SH-SY5Y (cell line): ENCODE measurements around the gene ALX1.

Experiments used
- GATA2 ChIP-seq: IDR thresholded peaks from 2 replicates; pipeline ENCODE4 v1.6.1; 2011; ENCODE audit warnings: mild to moderate bottlenecking, low read depth, low read length
- GATA3 ChIP-seq: IDR thresholded peaks from 2 replicates; pipeline ENCODE4 v1.6.1; 2011; ENCODE audit warnings: low read depth, mild to moderate bottlenecking, low read length, moderate library complexity

DNA sequence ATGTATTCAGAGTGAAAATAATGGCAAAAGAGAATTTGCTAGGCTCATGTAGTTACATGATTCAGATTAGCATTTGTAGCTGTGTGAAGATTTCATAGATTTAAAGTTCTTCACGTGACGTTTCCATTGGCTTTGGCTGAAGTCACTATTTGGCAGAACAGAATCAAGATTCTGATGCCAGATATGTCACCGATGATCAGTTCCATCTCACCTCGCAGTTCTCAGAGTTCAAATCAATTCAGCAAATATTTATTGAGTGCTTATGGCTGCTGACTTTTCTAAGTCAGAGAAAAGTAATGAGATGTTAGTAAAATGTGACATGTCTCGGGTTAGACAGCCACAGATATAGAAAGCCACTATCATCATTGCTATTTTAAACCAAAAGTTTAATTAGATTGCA lies 28.4 kb downstream of the ALX1 start:
- no peak for TF ChIP-seq GATA2
- no peak for TF ChIP-seq GATA3
